K562 treated with DMSO at 1 percent for 4 hours (cell line): Measurements from ENCODE around the gene DUOXA2. TPM values are rescaled to one million over a fixed set of nuclear protein-coding genes. Genes with fewer than 3 reads are reported as not detected.

Experiments used
- total RNA-seq: library from RNA; unstranded; fragments of 300-600 nt; gene quantifications from 2 replicates; pipeline ENCODE4 v1.2.3, GENCODE V29; 2022; ENCODE audit not compliant: insufficient read depth

DUOXA2 gene
- total RNA-seq = not detected in 2 replicates

GRCh38 chr15:45114076-45114750, at the start of gene DUOXA2, which contains the start of gene DUOX2:
Gene DUOXA2 (plus strand): TSS chr15:45114326. CDS start chr15:45114606, 280 bp downstream.
Gene DUOX2 (minus strand): TSS chr15:45114172. CDS start chr15:45113411, 761 bp downstream.

GRCh38 chr15:45129651-45130129, 15.6 kb downstream of the DUOXA2 start, which contains the start of the genes DUOX1 and DUOXA1:
Gene DUOX1 (plus strand): TSS chr15:45129994. CDS start chr15:45131967, 1,973 bp downstream.
Gene DUOXA1 (minus strand): TSS chr15:45129879. CDS start chr15:45123014, 6,865 bp downstream.

Other genes with a start within 250 kb of the DUOXA2 start
- not detected in 2 replicates for gene TERB2, start 157.6 kb upstream of the DUOXA2 start, total RNA-seq
- gene SORD, start 91.1 kb upstream of the DUOXA2 start, total RNA-seq = 25.6 and 44.8 TPM in 2 replicates
- not detected in 2 replicates for gene DUOX2, start 154 bp upstream of the DUOXA2 start, total RNA-seq
- gene DUOXA1, start 15.6 kb downstream of the DUOXA2 start, total RNA-seq = not detected in 2 replicates
- gene DUOX1, start 15.7 kb downstream of the DUOXA2 start, total RNA-seq = 0.52 TPM in 1 of 2 replicates, not detected in the other
- 1.5 and 2.2 TPM in 2 replicates for gene SHF, start 73.6 kb downstream of the DUOXA2 start, total RNA-seq
- gene SLC28A2, start 137.9 kb downstream of the DUOXA2 start, total RNA-seq = not detected in 2 replicates